ENCODE measurements around the gene IFNL4.

DNA sequence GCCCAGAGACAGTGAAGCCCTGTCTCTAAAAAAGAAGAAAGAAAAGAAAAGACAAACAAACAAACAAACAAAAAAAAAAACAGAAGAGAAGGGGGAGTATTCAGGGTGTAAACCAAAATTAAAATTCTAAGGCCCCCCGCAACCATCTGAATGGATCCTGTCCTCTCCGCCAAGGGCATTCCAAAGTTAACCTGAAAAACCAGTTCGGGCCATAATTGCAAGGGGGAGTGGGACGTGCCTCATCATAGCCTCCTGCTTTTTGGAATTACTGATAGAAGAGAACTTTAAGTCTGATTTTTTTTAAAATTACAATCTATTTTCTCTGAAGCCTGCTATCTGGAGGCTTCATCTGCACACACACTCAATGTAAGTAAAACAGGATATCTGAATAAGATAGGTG is 13.8 kb upstream of the IFNL4 start:
- TF ChIP-seq, protein P1, sequence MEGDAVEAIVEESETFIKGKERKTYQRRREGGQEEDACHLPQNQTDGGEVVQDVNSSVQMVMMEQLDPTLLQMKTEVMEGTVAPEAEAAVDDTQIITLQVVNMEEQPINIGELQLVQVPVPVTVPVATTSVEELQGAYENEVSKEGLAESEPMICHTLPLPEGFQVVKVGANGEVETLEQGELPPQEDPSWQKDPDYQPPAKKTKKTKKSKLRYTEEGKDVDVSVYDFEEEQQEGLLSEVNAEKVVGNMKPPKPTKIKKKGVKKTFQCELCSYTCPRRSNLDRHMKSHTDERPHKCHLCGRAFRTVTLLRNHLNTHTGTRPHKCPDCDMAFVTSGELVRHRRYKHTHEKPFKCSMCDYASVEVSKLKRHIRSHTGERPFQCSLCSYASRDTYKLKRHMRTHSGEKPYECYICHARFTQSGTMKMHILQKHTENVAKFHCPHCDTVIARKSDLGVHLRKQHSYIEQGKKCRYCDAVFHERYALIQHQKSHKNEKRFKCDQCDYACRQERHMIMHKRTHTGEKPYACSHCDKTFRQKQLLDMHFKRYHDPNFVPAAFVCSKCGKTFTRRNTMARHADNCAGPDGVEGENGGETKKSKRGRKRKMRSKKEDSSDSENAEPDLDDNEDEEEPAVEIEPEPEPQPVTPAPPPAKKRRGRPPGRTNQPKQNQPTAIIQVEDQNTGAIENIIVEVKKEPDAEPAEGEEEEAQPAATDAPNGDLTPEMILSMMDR (IDR thresholded peaks at IDR 0.05) = no peak
- TF ChIP-seq EP300 (IDR thresholded peaks at IDR 0.05; ENCODE audit: low read depth) = no peak
- no peak for TF ChIP-seq POLR2AphosphoS5 (IDR thresholded peaks at IDR 0.05)

Data from transverse colon (tissue), 4 donors.